ENCODE measurements around the gene CUL2.

CUL2 gene

DNA sequence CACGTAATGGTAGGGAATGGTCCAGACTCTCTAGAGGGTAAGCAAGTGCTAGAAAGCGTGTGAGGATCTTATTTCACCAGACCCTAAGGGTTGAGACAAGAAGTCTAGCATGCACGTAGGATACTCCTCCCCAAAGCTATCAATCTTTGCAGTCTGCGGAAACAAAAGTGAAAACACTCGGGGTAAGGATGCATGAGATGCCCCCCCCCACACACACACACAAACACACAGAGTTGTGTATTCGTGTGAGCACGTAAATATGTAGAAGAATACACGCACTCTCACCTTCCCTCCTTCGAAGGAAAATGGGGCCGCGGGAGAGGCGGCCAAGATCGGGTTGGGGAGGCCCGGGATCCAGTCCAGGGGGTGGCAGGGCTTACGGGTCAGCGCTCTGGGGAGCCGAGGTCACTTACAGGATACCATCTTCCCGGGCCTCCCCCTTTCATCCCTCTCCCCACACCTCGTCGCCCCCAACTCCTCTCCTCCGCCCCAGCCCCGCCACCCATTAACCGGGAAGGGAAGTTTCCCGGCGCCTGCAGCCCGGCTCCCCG, 455 bp downstream of the CUL2 start:
- ChIA-PET POLR2A (interaction anchor here (1.6 kb wide), 1 partner anchor 95 kb away, joined by 3 read pairs; no protein-coding TSS in a partner anchor), CTCF (no interaction called here)
- H3K9me3 ChIP-seq (ENCODE audit: control insufficient read depth, insufficient read depth, low read depth, low read length), result no peaks in the 10 kb centered on the region
- H3K4me3 ChIP-seq (ENCODE audit: low read depth, low read length), result peak overlapping the region; percentile 84
- TF ChIP-seq ZNF600 (tag by site-specific recombination; IDR thresholded peaks at IDR 0.05), result peak; percentile 28; the same call in 1 of the 2 replicates
- TF ChIP-seq, protein P1, sequence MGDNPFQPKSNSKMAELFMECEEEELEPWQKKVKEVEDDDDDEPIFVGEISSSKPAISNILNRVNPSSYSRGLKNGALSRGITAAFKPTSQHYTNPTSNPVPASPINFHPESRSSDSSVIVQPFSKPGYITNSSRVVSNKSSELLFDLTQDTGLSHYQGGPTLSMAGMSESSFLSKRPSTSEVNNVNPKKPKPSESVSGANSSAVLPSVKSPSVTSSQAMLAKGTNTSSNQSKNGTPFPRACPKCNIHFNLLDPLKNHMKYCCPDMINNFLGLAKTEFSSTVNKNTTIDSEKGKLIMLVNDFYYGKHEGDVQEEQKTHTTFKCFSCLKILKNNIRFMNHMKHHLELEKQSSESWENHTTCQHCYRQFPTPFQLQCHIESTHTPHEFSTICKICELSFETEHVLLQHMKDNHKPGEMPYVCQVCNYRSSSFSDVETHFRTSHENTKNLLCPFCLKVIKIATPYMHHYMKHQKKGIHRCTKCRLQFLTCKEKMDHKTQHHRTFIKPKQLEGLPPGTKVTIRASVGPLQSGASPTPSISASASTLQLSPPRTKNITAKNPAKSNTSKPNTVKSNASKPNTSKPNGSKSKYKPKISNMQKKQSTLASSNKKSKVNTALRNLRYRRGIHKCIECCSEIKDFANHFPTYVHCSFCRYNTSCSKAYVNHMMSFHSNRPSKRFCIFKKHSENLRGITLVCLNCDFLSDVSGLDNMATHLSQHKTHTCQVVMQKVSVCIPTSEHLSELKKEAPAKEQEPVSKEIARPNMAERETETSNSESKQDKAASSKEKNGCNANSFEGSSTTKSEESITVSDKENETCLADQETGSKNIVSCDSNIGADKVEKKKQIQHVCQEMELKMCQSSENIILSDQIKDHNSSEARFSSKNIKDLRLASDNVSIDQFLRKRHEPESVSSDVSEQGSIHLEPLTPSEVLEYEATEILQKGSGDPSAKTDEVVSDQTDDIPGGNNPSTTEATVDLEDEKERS (tag by site-specific recombination; IDR thresholded peaks at IDR 0.05), result no peak
- 0 out of 2 replicates have a peak, but pooled peaks have one; percentile 28 for TF ChIP-seq ZXDB (tag by site-specific recombination; IDR thresholded peaks at IDR 0.05)
- peak; percentile 56 for TF ChIP-seq ZNF366 (tag by site-specific recombination; conservative IDR thresholded peaks at IDR 0.05)
- TF ChIP-seq ZNF548 (tag by site-specific recombination; IDR thresholded peaks at IDR 0.05), result no peak
- TF ChIP-seq ZNF23 (tag by site-specific recombination; IDR thresholded peaks at IDR 0.05; ENCODE audit: borderline replicate concordance), result no peak
- TF ChIP-seq, protein P2, sequence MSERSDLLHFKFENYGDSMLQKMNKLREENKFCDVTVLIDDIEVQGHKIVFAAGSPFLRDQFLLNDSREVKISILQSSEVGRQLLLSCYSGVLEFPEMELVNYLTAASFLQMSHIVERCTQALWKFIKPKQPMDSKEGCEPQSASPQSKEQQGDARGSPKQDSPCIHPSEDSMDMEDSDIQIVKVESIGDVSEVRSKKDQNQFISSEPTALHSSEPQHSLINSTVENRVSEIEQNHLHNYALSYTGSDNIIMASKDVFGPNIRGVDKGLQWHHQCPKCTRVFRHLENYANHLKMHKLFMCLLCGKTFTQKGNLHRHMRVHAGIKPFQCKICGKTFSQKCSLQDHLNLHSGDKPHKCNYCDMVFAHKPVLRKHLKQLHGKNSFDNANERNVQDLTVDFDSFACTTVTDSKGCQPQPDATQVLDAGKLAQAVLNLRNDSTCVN (tag by site-specific recombination; optimal IDR thresholded peaks at IDR 0.05), result no peak
- peak; percentile 18; the same call in 1 of the 2 replicates for TF ChIP-seq WT1 (tag by site-specific recombination; IDR thresholded peaks at IDR 0.05)
- TF ChIP-seq, protein P3, sequence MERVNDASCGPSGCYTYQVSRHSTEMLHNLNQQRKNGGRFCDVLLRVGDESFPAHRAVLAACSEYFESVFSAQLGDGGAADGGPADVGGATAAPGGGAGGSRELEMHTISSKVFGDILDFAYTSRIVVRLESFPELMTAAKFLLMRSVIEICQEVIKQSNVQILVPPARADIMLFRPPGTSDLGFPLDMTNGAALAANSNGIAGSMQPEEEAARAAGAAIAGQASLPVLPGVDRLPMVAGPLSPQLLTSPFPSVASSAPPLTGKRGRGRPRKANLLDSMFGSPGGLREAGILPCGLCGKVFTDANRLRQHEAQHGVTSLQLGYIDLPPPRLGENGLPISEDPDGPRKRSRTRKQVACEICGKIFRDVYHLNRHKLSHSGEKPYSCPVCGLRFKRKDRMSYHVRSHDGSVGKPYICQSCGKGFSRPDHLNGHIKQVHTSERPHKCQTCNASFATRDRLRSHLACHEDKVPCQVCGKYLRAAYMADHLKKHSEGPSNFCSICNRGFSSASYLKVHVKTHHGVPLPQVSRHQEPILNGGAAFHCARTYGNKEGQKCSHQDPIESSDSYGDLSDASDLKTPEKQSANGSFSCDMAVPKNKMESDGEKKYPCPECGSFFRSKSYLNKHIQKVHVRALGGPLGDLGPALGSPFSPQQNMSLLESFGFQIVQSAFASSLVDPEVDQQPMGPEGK (tag by site-specific recombination; IDR thresholded peaks at IDR 0.05), result peak; percentile 10; the same call in 1 of the 2 replicates
- no peak for TF ChIP-seq ZNF16 (tag by site-specific recombination; IDR thresholded peaks at IDR 0.05; ENCODE audit: low read depth)
- TF ChIP-seq YY1 (tag by site-specific recombination; IDR thresholded peaks at IDR 0.05), result no peak
- TF ChIP-seq PRDM1 (tag by site-specific recombination; IDR thresholded peaks at IDR 0.05), result peak; percentile 66
- TF ChIP-seq ZNF610 (tag by site-specific recombination; IDR thresholded peaks at IDR 0.05; ENCODE audit: borderline replicate concordance), result no peak
- no peak for TF ChIP-seq ZNF473 (tag by site-specific recombination; IDR thresholded peaks at IDR 0.05)
- TF ChIP-seq ZNF394 (tag by site-specific recombination; IDR thresholded peaks at IDR 0.05; ENCODE audit: borderline replicate concordance), result peak; percentile 21; the same call in 1 of the 2 replicates
- TF ChIP-seq GLIS2 (tag by site-specific recombination; IDR thresholded peaks at IDR 0.05), result peak; percentile 42
- TF ChIP-seq ZNF571 (tag by site-specific recombination; IDR thresholded peaks at IDR 0.05), result no peak
- TF ChIP-seq MEIS1 (CRISPR knock-in tag; IDR thresholded peaks at IDR 0.05; ENCODE audit: borderline replicate concordance), result no peak
- no peak for TF ChIP-seq ZNF626 (tag by site-specific recombination; IDR thresholded peaks at IDR 0.05)
- TF ChIP-seq GLIS1 (tag by site-specific recombination; IDR thresholded peaks at IDR 0.05), result peak; percentile 56
- peaks cover 6% of the 10 kb centered on the region; the same call in 1 of the 2 replicates for H3K4me1 ChIP-seq (ENCODE audit: control insufficient read depth, insufficient read depth, low read length)
- peak overlapping the region; percentile 72; the same call in 1 of the 2 replicates for H3K27ac ChIP-seq (ENCODE audit: extremely low read depth, low read depth, low read length)
- H3K36me3 ChIP-seq (ENCODE audit: control insufficient read depth in 2 of 2, insufficient read depth in 1 of 2, low read length in 2 of 2), result peaks cover 0 to 7% of the 10 kb centered on the region in 2 experiments; a peak in 2 of 3 replicates

All from HEK293 (cell line).